ENCODE measurements around the gene PXMP4.
A peak's percentile ranks its signal among the peaks of the same experiment; 100 is the strongest.
"Not testable (repeated sequence)": the region's sequence is repeated elsewhere in the genome, so short reads cannot be mapped to it uniquely, and the experiment has no call there.

The PXMP4 gene

DNA sequence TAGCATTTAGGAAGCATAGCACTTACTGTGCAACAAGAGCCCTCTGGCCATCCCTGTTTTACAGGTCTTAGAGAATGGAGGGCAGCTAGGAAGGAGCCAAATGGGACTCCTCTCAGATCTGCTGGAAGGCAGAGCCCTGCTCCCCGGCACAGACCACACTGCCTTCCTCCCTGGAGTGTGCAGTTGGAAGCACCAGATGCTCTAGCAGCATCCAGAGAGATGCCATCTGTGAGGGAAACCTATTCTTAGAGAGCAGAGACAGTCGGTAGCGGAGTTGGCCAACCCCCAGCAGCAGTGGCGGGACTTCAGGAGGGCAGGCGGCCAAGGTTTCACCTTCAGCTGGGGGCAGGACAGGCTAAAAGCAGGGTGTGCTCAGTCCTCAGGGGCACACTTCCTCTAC is 17.2 kb downstream of the PXMP4 start:
- DNase-seq (ENCODE audit: low spot score): no peak

GRCh38 chr20:33701629-33702450 is 18.3 kb downstream of the PXMP4 start:
- no peak for DNase-seq (ENCODE audit: low spot score)

GRCh38 chr20:33700696-33701441 is 19.2 kb downstream of the PXMP4 start:
- DNase-seq (ENCODE audit: low spot score): not testable (repeated sequence)

DNA sequence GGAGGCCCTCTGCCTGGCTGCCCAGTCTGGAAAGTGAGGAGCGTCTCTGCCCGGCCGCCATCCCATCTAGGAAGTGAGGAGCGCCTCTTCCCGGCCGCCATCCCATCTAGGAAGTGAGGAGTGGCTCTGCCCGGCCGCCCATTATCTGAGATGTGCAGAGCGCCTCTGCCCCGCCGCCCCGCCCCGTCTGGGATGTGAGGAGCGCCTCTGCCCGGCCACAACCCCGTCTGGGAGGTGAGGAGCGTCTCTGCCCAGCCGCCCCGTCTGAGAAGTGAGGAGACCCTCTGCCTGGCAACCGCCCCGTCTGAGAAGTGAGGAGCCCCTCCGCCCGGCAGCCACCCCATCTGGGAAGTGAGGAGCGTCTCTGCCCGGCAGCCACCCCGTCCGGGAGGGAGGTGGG is 21.1 kb downstream of the PXMP4 start:
- not testable (repeated sequence) for DNase-seq (ENCODE audit: low spot score)

- DNase-seq (ENCODE audit: low spot score): no peak
These were observed 23.0 kb downstream of the PXMP4 start for GRCh38 chr20:33697129-33697528.

- no peak for DNase-seq (ENCODE audit: low spot score)
These were observed 23.7 kb downstream of the PXMP4 start for GRCh38 chr20:33696448-33696847.

GRCh38 chr20:33694639-33695012 is 25.5 kb downstream of the PXMP4 start:
- DNase-seq (ENCODE audit: low spot score): no peak

DNA sequence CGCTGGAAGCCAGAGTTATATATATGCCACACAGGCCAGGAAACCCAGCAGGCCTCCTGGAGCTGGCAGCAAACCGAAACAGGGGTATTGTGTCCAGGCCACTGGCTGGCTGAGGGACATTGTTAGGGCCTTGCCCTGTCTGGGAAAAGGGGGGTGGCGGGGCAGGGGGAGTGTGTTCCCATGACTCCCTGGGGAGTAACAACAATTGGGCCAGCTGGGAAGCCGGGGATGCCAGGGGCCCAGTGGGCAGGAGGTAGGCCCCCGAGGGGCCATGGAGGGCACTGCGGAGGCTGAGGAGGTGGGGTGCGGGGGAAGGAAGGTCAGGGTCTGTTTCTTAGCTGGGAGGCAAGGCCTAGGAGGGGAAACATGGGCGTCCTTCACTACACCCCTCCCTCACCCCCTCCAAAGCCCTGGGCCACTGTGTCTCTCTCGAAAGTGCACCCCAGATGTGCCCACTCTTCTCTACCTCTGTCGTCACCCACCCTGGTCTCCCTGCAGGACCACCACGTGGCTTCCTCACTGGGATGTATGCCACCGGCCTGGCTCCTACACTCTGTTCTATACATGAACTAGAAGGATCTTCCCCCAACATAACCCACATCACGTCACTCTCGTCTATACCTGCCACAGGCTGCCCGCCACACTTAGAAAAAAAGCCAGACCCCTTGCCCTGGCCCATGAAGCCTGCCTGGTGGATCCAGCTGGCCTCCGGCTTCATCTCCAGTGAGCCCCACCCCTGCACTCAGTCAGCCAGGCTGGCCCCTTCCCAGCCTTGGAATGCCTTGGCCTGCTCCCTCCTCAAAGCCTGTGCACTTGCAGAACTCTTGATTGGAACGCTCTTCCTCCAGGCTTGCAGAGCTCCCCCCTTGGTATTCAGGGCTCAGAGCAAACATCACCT is 26.1 kb downstream of the PXMP4 start:
- no peak for DNase-seq (ENCODE audit: low spot score)

DNA sequence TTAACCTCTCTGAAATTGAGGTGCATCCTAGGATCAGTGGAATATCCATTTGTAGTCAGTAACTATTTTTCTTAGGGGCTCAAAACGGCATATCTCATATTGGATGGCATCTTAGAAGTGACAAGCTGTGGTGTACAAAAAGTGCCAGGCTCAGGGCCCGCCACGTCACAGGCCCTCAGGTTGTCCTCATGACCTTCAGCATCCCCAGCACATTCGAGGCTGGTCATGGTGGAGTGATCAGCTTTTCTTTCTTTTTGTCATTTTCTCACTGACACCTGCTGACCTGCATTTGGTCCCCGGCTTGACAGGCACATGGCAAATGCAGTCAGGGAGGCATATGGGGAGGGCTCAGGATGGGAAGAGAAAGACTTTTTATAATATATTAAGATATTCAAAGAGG is 26.8 kb downstream of the PXMP4 start:
- DNase-seq (ENCODE audit: low spot score): no peak

DNA sequence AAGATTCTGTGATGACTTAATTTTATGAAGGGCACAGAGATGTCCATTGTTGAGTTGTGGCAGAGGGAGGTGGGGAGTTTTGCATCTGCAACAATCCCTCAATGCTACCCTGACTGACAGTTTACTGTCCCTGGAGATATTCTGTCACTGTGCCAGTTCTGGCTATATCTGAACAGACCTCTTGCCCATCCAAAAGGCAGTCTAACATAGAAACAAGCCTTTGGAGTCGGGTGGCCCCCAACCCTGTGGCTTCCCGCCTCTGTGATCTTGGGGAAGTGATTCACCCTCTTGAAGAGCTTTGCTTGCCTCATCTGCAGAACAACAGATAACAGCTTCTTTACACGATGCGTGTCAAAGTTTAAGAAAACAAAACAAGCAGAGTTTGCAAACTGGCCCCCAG is 30.1 kb downstream of the PXMP4 start:
- DNase-seq (ENCODE audit: low spot score): no peak

DNA sequence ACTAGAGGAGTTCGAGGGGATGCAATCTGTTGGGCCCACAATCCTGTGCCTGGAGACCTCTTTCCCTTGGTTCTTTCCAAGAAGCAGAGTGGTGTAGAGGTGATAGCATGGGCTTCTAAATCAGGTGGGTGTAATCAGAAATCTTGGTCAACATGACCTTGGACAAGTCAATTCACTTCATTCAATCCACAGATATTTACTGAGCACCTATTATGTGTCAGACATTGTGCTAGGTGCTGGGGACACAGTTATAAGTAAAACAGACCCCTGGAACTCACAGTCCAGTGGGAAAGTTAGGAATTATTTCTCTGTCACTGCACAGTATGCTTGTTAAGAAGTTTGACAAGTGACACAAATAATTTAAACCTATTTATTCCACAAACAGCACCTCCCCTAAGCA is 30.6 kb downstream of the PXMP4 start:
- DNase-seq (ENCODE audit: low spot score): no peak

DNA sequence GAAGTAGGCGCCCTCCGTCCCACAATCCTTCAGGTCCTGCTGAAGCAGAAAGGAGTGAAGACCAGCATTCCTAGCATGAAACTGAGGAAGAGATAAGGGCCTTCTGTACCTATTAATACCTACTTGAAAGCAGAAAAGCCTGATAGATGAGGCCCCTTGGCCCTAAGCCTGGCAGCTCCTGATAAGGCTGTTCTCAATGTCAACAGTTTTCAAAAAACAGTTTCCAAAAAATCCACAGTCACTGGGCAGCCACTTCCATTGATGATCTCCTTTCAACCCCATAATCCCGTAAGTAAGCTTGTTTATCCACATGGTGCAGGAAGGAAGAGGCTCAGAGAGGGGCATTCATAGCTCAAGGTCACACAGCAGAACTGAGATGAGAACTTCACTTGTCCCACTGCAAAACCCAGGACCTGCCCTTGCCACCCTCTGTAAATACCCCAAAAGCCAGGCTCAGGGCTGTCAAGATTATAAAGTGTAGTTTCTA is 31.1 kb downstream of the PXMP4 start:
- DNase-seq (ENCODE audit: low spot score): no peak

DNA sequence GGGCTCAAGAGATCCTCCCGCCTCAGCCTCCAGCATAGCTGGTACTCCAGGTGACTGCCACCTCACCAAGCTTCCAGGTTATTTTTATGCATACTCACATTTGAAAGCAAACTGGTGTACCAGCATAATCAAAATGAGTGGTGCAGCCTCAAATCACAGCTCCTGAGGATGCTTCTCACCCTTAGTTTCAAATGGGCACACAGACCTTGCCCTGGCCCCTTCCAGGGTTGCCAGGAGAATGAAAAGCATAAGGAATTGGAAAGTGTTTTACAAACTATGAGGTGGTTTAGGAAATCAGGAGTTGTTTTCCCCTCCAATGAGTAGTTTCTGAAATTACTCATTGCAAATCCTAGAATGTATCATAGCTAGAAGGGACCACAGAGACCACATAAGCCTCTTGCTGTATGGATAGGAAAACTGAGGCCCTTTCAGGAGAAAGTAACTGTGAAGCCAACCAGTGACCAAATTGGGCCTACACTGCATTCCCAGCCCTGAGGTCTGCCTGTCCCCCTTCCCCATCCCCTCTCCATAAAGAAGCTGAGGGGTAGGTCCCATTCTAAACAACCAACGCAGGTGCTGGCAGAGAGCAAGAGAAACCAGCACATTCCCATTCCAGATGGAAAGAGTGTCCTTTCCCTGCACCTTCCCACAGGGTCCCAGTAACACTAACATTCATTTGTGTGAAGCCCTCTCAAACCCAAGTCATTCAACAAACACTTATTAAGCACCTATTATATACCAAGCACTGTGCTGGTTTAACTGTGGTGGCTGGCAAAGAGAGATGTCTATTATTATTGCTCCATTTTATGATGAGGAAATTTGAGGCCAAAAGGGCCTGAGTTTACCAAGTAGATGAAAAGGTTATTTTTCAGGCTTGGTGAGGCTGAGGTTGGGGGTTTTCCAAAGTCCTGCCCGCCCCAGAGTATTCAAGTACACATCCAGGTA is 31.8 kb downstream of the PXMP4 start:
- DNase-seq (ENCODE audit: low spot score): no peak

DNA sequence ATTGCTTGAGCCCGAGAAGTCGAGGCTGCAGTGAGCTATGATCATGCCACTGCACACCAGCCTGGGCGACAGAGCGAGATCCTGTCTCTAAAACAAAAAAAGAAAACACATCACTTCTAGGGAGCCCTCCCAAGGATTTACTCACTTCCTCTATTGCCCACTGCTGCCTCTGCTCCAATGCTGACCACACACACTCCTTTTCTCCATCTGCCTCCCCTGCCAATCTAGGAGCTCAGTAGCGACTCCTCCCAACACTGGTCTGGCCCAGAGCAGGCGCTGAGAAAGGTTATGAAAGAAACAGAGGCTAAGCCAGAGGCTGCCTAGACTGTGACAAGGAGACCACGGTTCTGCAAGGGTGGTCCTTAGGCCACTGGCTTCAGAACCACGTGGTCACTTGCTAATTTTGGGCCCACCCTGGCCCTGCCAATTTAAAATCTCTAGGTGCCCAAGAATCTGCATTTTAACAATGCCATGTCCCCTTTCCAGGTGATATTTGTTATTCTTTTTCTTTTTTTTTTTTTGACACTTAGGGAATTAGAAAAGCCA is 32.7 kb downstream of the PXMP4 start:
- no peak for DNase-seq (ENCODE audit: low spot score)

- DNase-seq (ENCODE audit: low spot score): no peak
These were observed 33.1 kb downstream of the PXMP4 start for GRCh38 chr20:33686984-33687366.

DNA sequence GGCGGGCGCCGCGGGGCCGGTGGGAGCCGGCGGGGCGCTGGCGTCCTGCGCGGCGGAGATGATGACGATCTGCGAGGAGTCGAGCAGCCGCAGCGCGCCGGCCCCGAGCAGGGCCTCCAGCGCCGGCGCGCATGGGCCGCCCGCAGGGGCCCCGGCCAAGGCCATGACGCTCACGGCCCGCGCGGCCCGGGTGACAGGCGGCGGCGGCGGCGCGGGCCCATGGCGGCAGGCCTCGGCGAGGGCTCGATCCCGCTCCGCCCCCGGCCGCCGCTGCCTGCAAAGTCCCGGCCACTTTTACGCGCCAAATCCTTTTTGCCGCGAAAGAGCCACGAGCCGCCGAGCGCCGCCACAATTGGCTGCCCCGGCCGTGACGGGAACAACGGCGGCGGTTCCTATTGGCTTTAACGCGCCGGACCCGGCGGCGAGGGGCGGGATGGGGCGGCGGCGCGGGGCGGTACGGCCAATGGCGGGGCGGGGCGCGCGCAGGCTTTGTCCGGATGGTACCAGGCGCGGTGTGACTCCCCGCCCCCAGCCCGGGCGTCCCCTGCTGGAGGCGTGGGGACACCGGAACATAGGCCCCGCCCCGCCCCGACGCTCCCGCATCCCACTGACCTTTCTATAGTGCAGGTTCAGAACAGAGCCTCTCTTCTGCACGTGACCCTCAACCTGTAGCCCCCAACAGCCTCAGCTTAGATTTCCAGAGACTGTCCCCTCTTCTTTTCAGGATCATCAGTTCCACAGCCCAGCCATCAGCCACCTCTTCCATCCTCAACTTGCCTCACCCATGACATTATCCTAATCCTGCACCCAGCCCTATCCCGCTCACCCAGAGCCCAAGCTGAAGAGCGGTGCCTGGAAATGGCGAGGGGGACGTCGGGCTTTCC is 33.8 kb downstream of the PXMP4 start, which contains the start of gene E2F1:
Gene E2F1, minus strand, starts transcription at position 286 of the 884 bp plus-strand sequence. Its CDS starts 121 bp downstream, at position 165.
- peak; percentile 93 for DNase-seq (ENCODE audit: low spot score)

DNA sequence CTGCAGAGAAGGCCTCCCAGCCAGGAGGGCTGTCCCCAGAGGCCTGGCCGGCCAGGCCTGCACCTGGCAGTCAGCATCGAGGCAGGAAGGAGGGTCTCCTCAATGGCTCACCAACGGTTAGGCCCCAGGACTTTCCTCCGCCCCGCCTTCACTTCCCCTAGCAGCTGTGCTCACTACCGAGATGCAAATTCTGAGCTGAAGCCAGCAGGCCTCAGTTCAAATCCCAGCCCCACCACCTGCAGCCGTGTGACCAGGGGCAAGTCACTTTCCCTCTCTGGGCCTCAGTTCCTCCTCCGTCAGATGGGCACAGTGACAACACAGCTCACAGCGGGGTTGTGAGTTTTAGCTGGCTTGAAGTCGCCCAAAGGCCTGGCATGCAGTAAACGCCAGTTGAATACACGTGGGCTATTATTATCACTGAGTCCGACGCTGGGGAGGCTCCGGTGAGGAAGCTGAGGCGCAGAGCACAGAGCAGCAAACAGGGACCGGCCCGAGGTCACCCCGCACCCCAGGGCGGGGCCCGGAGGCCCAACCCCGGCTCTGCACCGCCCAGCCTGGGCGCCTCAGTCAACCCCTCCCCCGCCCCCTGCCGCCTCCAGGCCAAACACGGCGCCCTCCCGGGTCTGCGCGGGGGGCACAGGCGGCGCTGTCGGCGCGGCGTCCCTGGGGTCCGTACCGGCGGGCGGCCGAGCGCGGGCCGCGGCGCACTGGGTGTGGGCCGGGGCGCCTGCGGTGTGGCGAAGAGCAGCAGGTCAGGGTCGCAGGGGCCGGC is 34.6 kb downstream of the PXMP4 start:
- no peak for DNase-seq (ENCODE audit: low spot score)

DNA sequence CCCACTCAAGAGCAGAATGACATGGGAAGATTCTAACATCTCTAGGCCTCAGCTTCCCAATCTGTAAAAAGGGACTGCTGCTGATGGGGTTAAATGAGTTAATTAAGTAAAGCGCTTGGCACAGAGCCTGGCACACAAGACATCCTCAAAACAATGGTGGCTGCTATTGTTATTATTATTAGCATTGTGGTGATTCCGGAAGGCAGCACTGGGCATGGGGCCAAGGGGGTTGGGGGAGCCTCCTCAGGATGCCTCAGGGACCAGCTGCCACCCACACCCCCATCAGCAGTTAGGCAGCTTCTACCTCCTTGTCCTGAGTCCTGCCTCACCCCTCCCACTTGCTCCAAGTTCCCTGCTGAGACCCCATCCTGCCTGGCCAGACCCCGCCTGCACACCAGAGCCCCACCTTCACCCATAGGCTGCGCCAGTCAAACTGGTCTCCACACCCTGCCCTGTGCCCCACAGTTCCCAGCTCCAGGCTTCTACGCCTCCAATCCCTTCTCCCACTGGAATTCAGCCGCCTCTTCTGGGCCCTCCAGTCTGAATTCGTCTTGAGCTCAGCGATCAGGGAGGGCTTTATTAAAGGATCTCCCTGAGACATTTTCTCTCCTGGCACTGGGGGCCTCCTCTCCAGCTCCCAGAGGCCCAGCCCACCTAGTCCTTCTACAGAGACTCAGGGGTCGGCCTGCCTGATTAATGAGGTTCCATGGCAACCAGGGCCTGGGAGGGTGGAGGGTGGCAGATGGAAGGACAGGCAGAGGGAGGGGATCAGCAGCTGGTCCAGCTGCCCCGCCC is 35.4 kb downstream of the PXMP4 start:
- no peak for DNase-seq (ENCODE audit: low spot score)

All from LoVo (cell line).